ENCODE results near the gene GJD2. TPM values are rescaled to one million over a fixed set of nuclear protein-coding genes. Genes with fewer than 3 reads are reported as not detected.

The GJD2 gene
- total and polyA plus RNA-seq, 2 of the 13 experiments (the other 11 are each of a cell fraction or from before 2014, with no cell fraction given), result not detected

- TF ChIP-seq, protein P1, sequence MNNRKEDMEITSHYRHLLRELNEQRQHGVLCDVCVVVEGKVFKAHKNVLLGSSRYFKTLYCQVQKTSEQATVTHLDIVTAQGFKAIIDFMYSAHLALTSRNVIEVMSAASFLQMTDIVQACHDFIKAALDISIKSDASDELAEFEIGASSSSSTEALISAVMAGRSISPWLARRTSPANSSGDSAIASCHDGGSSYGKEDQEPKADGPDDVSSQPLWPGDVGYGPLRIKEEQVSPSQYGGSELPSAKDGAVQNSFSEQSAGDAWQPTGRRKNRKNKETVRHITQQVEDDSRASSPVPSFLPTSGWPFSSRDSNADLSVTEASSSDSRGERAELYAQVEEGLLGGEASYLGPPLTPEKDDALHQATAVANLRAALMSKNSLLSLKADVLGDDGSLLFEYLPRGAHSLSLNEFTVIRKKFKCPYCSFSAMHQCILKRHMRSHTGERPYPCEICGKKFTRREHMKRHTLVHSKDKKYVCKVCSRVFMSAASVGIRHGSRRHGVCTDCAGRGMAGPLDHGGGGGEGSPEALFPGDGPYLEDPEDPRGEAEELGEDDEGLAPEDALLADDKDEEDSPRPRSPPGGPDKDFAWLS (CRISPR knock-in tag; IDR thresholded peaks at IDR 0.05; ENCODE audit: borderline replicate concordance), result no peak
- TF ChIP-seq RFX5 (IDR thresholded peaks at IDR 0.05; ENCODE audit: low read depth, low read length) (no peak), ELF1 (CRISPR knock-in tag; IDR thresholded peaks at IDR 0.05) (no peak), MAF1 (CRISPR knock-in tag; IDR thresholded peaks at IDR 0.05; ENCODE audit: borderline replicate concordance) (0 out of 2 replicates have a peak, but pooled peaks have one; percentile 34), ZNF83 (CRISPR knock-in tag; IDR thresholded peaks at IDR 0.05; ENCODE audit: borderline replicate concordance) (no peak), ARNTL (CRISPR knock-in tag; IDR thresholded peaks at IDR 0.05) (no peak), ERF (CRISPR knock-in tag; IDR thresholded peaks at IDR 0.05) (peak; percentile 46; the same call in 1 of the 2 replicates), WIZ (CRISPR knock-in tag; IDR thresholded peaks at IDR 0.05) (peak; percentile 90; the same call in 1 of the 2 replicates), ZSCAN21 (CRISPR knock-in tag; IDR thresholded peaks at IDR 0.05; ENCODE audit: borderline replicate concordance) (no peak), ZNF605 (CRISPR knock-in tag; IDR thresholded peaks at IDR 0.05) (no peak), ZNF549 (CRISPR knock-in tag; IDR thresholded peaks at IDR 0.05) (no peak), ZNF709 (CRISPR knock-in tag; IDR thresholded peaks at IDR 0.05) (no peak), ZNF263 (CRISPR knock-in tag; IDR thresholded peaks at IDR 0.05) (0 out of 2 replicates have a peak, but pooled peaks have one; percentile 19), ZBTB43 (CRISPR knock-in tag; conservative IDR thresholded peaks at IDR 0.05) (0 out of 2 replicates have a peak, but pooled peaks have one; percentile 65), ZNF773 (CRISPR knock-in tag; IDR thresholded peaks at IDR 0.05; ENCODE audit: borderline replicate concordance) (no peak), ZNF251 (CRISPR knock-in tag; IDR thresholded peaks at IDR 0.05) (no peak), ZNF121 (CRISPR knock-in tag; IDR thresholded peaks at IDR 0.05) (no peak)
- TF ChIP-seq, protein P2, sequence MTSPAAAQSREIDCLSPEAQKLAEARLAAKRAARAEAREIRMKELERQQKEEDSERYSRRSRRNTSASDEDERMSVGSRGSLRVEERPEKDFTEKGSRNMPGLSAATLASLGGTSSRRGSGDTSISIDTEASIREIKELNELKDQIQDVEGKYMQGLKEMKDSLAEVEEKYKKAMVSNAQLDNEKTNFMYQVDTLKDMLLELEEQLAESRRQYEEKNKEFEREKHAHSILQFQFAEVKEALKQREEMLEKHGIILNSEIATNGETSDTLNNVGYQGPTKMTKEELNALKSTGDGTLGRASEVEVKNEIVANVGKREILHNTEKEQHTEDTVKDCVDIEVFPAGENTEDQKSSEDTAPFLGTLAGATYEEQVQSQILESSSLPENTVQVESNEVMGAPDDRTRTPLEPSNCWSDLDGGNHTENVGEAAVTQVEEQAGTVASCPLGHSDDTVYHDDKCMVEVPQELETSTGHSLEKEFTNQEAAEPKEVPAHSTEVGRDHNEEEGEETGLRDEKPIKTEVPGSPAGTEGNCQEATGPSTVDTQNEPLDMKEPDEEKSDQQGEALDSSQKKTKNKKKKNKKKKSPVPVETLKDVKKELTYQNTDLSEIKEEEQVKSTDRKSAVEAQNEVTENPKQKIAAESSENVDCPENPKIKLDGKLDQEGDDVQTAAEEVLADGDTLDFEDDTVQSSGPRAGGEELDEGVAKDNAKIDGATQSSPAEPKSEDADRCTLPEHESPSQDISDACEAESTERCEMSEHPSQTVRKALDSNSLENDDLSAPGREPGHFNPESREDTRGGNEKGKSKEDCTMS (CRISPR knock-in tag; conservative IDR thresholded peaks at IDR 0.05), result no peak
- TF ChIP-seq, protein P3, sequence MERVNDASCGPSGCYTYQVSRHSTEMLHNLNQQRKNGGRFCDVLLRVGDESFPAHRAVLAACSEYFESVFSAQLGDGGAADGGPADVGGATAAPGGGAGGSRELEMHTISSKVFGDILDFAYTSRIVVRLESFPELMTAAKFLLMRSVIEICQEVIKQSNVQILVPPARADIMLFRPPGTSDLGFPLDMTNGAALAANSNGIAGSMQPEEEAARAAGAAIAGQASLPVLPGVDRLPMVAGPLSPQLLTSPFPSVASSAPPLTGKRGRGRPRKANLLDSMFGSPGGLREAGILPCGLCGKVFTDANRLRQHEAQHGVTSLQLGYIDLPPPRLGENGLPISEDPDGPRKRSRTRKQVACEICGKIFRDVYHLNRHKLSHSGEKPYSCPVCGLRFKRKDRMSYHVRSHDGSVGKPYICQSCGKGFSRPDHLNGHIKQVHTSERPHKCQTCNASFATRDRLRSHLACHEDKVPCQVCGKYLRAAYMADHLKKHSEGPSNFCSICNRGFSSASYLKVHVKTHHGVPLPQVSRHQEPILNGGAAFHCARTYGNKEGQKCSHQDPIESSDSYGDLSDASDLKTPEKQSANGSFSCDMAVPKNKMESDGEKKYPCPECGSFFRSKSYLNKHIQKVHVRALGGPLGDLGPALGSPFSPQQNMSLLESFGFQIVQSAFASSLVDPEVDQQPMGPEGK (CRISPR knock-in tag; IDR thresholded peaks at IDR 0.05), result no peak
- TF ChIP-seq, protein P4, sequence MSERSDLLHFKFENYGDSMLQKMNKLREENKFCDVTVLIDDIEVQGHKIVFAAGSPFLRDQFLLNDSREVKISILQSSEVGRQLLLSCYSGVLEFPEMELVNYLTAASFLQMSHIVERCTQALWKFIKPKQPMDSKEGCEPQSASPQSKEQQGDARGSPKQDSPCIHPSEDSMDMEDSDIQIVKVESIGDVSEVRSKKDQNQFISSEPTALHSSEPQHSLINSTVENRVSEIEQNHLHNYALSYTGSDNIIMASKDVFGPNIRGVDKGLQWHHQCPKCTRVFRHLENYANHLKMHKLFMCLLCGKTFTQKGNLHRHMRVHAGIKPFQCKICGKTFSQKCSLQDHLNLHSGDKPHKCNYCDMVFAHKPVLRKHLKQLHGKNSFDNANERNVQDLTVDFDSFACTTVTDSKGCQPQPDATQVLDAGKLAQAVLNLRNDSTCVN (CRISPR knock-in tag; IDR thresholded peaks at IDR 0.05; ENCODE audit: borderline replicate concordance), result 0 out of 2 replicates have a peak, but pooled peaks have one; percentile 42
Observed at GRCh38 chr15:34753236-34753894, 1.4 kb downstream of the GJD2 start (continued).
